SK-N-SH treated with all-trans-retinoic acid at 6 μM for 48 hours (cell line): ENCODE data around the gene GALNT17.

Experiments used
- ATAC-seq: fragments of 200-7000 bp; cut with Tn5 transposase; 3 replicates; pipeline ENCODE4 v1.9.1; 2020; ENCODE audit warnings: mild to moderate bottlenecking, moderate library complexity
- ARNTL ChIP-seq: fragments of 450-650 bp; formaldehyde crosslinking; IDR thresholded peaks from 2 replicates; pipeline ENCODE4 v1.5.0; 2020; ENCODE audit warnings: low read depth, mild to moderate bottlenecking, moderate library complexity, borderline replicate concordance
- BACH2 ChIP-seq: fragments of 250-450 bp; sonication (Bioruptor Pico); IDR thresholded peaks from 2 replicates; pipeline ENCODE4 v1.9.0; 2021; ENCODE audit warnings: mild to moderate bottlenecking, borderline replicate concordance
- CREB5 ChIP-seq: fragments of 250-450 bp; sonication (Bioruptor Pico); IDR thresholded peaks from 2 replicates; pipeline ENCODE4 v1.5.1; 2020; ENCODE audit warnings: low read depth, mild to moderate bottlenecking, moderate library complexity
- CSDC2 ChIP-seq: fragments of 250-450 bp; sonication (Bioruptor Pico); IDR thresholded peaks from 2 replicates; pipeline ENCODE4 v1.5.0; 2020; ENCODE audit warnings: mild to moderate bottlenecking, moderate library complexity
- GLIS3 ChIP-seq: fragments of 250-450 bp; sonication (Bioruptor Pico); IDR thresholded peaks from 2 replicates; pipeline ENCODE4 v1.5.0; 2020; ENCODE audit warnings: mild to moderate bottlenecking, moderate library complexity
- PATZ1 ChIP-seq: fragments of 250-450 bp; sonication (Bioruptor Pico); IDR thresholded peaks from 2 replicates; pipeline ENCODE4 v1.8.0; 2020; ENCODE audit warnings: mild to moderate bottlenecking, moderate library complexity, borderline replicate concordance
- POU6F1 ChIP-seq: fragments of 250-450 bp; sonication (Bioruptor Pico); IDR thresholded peaks from 2 replicates; pipeline ENCODE4 v1.8.0; 2021; ENCODE audit warnings: low read depth, mild to moderate bottlenecking, moderate library complexity, borderline replicate concordance
- PPARA ChIP-seq: fragments of 250-450 bp; sonication (Bioruptor Pico); IDR thresholded peaks from 2 replicates; pipeline ENCODE4 v1.5.0; 2020; ENCODE audit warnings: mild to moderate bottlenecking, borderline replicate concordance
- RARB ChIP-seq: fragments of 250-450 bp; sonication (Bioruptor Pico); IDR thresholded peaks from 2 replicates; pipeline ENCODE4 v1.8.0; 2021; ENCODE audit warnings: mild to moderate bottlenecking, moderate library complexity
- SNAI2 ChIP-seq: fragments of 250-450 bp; sonication (Bioruptor Pico); IDR thresholded peaks from 2 replicates; pipeline ENCODE4 v1.5.0; 2020; ENCODE audit warnings: mild to moderate bottlenecking, moderate library complexity
- TCF4 ChIP-seq: fragments of 250-450 bp; sonication (Bioruptor Pico); IDR thresholded peaks from 2 replicates; pipeline ENCODE4 v1.8.0; 2021; ENCODE audit warnings: mild to moderate bottlenecking, moderate library complexity, borderline replicate concordance
- TOX ChIP-seq: fragments of 250-450 bp; sonication (Bioruptor Pico); IDR thresholded peaks from 2 replicates; pipeline ENCODE4 v1.8.0; 2021; ENCODE audit warnings: mild to moderate bottlenecking, moderate library complexity, borderline replicate concordance
- TSHZ2 ChIP-seq: fragments of 250-450 bp; sonication (Bioruptor Pico); IDR thresholded peaks from 2 replicates; pipeline ENCODE4 v1.5.0; 2020; ENCODE audit warnings: mild to moderate bottlenecking, moderate library complexity
- ZC3H10 ChIP-seq: fragments of 250-450 bp; sonication (Bioruptor Pico); IDR thresholded peaks from 2 replicates; pipeline ENCODE4 v1.5.1; 2021; ENCODE audit warnings: mild to moderate bottlenecking, moderate library complexity
- ZFP3 ChIP-seq: fragments of 250-450 bp; sonication (Bioruptor Pico); IDR thresholded peaks from 2 replicates; pipeline ENCODE4 v1.5.0; 2020; ENCODE audit warnings: mild to moderate bottlenecking, moderate library complexity
- ZFP30 ChIP-seq: fragments of 450-650 bp; formaldehyde crosslinking; IDR thresholded peaks from 2 replicates; pipeline ENCODE4 v1.5.0; 2022; ENCODE audit warnings: mild to moderate bottlenecking, moderate library complexity
- ZNF565 ChIP-seq: fragments of 450-650 bp; formaldehyde crosslinking; conservative IDR thresholded peaks from 2 replicates; pipeline ENCODE4 v1.5.0; 2020; ENCODE audit warnings: low read depth, mild to moderate bottlenecking, moderate library complexity
- ZNF70 ChIP-seq: fragments of 450-650 bp; formaldehyde crosslinking; IDR thresholded peaks from 2 replicates; pipeline ENCODE4 v1.5.0; 2020; ENCODE audit warnings: mild to moderate bottlenecking, moderate library complexity
- ZNF8 ChIP-seq: fragments of 450-650 bp; formaldehyde crosslinking; IDR thresholded peaks from 2 replicates; pipeline ENCODE4 v1.5.0; 2020; ENCODE audit warnings: mild to moderate bottlenecking, moderate library complexity

The GALNT17 gene

GRCh38 chr7:71283802-71284201, 151.9 kb downstream of the GALNT17 start:
- no peak for ATAC-seq
- no peak for TF ChIP-seq PPARA
- TF ChIP-seq GLIS3 (CRISPR knock-in tag): no peak
- TF ChIP-seq ZNF8 (CRISPR knock-in tag): no peak
- TF ChIP-seq ZFP30 (CRISPR knock-in tag): no peak
- TF ChIP-seq ZFP3 (CRISPR knock-in tag): no peak
- no peak for TF ChIP-seq ZNF70 (CRISPR knock-in tag)
- TF ChIP-seq ARNTL (CRISPR knock-in tag): no peak
- no peak for TF ChIP-seq CSDC2 (CRISPR knock-in tag)
- TF ChIP-seq BACH2 (CRISPR knock-in tag): no peak
- TF ChIP-seq SNAI2 (CRISPR knock-in tag): no peak
- TF ChIP-seq PATZ1 (CRISPR knock-in tag): no peak
- TF ChIP-seq ZC3H10 (CRISPR knock-in tag): no peak
- TF ChIP-seq TSHZ2: no peak
- TF ChIP-seq POU6F1 (CRISPR knock-in tag): no peak
- no peak for TF ChIP-seq TOX (CRISPR knock-in tag)
- no peak for TF ChIP-seq CREB5 (CRISPR knock-in tag)
- no peak for TF ChIP-seq RARB (CRISPR knock-in tag)

GRCh38 chr7:71285571-71286145, 153.7 kb downstream of the GALNT17 start:
- TF ChIP-seq CREB5 (CRISPR knock-in tag) (no peak), ZC3H10 (CRISPR knock-in tag) (no peak), ARNTL (CRISPR knock-in tag) (no peak), ZFP3 (CRISPR knock-in tag) (no peak), PPARA (no peak), ZNF565 (CRISPR knock-in tag) (no peak)
- no peak for ATAC-seq

GRCh38 chr7:71286336-71286735, 154.4 kb downstream of the GALNT17 start:
- ATAC-seq: no peak
- TF ChIP-seq BACH2 (CRISPR knock-in tag) (no peak), PATZ1 (CRISPR knock-in tag) (no peak), ZNF70 (CRISPR knock-in tag) (no peak), TCF4 (no peak)
- TF ChIP-seq, all 23 proteins: peak for 0
